ENCODE results near the gene ANGPTL2. TPM values are rescaled to one million over a fixed set of nuclear protein-coding genes. Genes with fewer than 3 reads are reported as not detected.

Gene ANGPTL2
- total and polyA plus RNA-seq, 9 of the 15 experiments (the other 6 are each of a cell fraction or from before 2014, with no cell fraction given) = not detected

GRCh38 chr9:127159949-127160610 is 37.6 kb upstream of the ANGPTL2 start:
- H3K4me1 ChIP-seq (replicated peaks in 1 of 2; ENCODE audit: control insufficient read depth in 2 of 2, insufficient read depth in 2 of 2, low read length in 2 of 2) = peaks cover 0 to 2% of the 10 kb centered on the region in 2 experiments; a peak in 2 of 5 replicates
- FAIRE-seq (no peak), ATAC-seq (peak; percentile 27; the same call in 2 of the 3 replicates), DNase-seq (ENCODE audit: extremely low read depth in 1 of 4, low spot score in 3 of 4) (no peak)
- H3K36me3 ChIP-seq (ENCODE audit: control insufficient read depth, insufficient read depth, low read length) = no peaks in the 10 kb centered on the region
- WGBS (ENCODE audit: insufficient coverage, low coverage, missing lambda C conversion rate) = 31% methylated on average over 9 of the region's 10 CpGs
- no peak overlapping the region for H2AFZ ChIP-seq (ENCODE audit: low read depth, low read length)
- no peak overlapping the region for H3K4me3 ChIP-seq
- H3K4me2 ChIP-seq (ENCODE audit: insufficient read depth, low read length) = no peak overlapping the region
- H3K79me2 ChIP-seq (ENCODE audit: control insufficient read depth, insufficient read depth, low read length) = no peaks in the 10 kb centered on the region
- no peaks in the 10 kb centered on the region for H3K9me1 ChIP-seq (ENCODE audit: control insufficient read depth, insufficient read depth, low read length)
- TF ChIP-seq, protein P1, sequence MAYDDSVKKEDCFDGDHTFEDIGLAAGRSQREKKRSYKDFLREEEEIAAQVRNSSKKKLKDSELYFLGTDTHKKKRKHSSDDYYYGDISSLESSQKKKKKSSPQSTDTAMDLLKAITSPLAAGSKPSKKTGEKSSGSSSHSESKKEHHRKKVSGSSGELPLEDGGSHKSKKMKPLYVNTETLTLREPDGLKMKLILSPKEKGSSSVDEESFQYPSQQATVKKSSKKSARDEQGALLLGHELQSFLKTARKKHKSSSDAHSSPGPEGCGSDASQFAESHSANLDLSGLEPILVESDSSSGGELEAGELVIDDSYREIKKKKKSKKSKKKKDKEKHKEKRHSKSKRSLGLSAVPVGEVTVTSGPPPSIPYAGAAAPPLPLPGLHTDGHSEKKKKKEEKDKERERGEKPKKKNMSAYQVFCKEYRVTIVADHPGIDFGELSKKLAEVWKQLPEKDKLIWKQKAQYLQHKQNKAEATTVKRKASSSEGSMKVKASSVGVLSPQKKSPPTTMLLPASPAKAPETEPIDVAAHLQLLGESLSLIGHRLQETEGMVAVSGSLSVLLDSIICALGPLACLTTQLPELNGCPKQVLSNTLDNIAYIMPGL (CRISPR knock-in tag; IDR thresholded peaks at IDR 0.05) = no peak
- TF ChIP-seq, protein P2, sequence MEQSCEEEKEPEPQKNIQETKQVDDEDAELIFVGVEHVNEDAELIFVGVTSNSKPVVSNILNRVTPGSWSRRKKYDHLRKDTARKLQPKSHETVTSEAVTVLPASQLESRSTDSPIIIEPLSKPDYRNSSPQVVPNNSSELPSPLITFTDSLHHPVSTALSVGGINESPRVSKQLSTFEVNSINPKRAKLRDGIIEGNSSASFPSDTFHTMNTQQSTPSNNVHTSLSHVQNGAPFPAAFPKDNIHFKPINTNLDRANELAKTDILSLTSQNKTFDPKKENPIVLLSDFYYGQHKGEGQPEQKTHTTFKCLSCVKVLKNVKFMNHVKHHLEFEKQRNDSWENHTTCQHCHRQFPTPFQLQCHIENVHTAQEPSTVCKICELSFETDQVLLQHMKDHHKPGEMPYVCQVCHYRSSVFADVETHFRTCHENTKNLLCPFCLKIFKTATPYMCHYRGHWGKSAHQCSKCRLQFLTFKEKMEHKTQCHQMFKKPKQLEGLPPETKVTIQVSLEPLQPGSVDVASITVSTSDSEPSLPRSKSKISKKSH (CRISPR knock-in tag; IDR thresholded peaks at IDR 0.05) = no peak
- no peak for TF ChIP-seq NCOR1 (IDR thresholded peaks at IDR 0.05)
- no peak for TF ChIP-seq POLR2B (IDR thresholded peaks at IDR 0.05; ENCODE audit: low read depth, partially characterized antibody)
- no peak for TF ChIP-seq E2F3 (CRISPR knock-in tag; IDR thresholded peaks at IDR 0.05)
- TF ChIP-seq PHB2 (IDR thresholded peaks at IDR 0.05; ENCODE audit: low read depth) = no peak
- TF ChIP-seq, protein P3, sequence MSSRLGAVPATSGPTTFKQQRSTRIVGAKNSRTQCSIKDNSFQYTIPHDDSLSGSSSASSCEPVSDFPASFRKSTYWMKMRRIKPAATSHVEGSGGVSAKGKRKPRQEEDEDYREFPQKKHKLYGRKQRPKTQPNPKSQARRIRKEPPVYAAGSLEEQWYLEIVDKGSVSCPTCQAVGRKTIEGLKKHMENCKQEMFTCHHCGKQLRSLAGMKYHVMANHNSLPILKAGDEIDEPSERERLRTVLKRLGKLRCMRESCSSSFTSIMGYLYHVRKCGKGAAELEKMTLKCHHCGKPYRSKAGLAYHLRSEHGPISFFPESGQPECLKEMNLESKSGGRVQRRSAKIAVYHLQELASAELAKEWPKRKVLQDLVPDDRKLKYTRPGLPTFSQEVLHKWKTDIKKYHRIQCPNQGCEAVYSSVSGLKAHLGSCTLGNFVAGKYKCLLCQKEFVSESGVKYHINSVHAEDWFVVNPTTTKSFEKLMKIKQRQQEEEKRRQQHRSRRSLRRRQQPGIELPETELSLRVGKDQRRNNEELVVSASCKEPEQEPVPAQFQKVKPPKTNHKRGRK (tag; IDR thresholded peaks at IDR 0.05) = no peak
- no peak for TF ChIP-seq MAX (CRISPR knock-in tag; IDR thresholded peaks at IDR 0.05)
- no peak for TF ChIP-seq GABPA (tag; conservative IDR thresholded peaks at IDR 0.05; ENCODE audit: low read depth)
- TF ChIP-seq ZNF740 (CRISPR knock-in tag; IDR thresholded peaks at IDR 0.05) = no peak
- TF ChIP-seq ZNF740 (tag; IDR thresholded peaks at IDR 0.05) = no peak
- no peak for TF ChIP-seq MEF2D (tag; conservative IDR thresholded peaks at IDR 0.05; ENCODE audit: low read depth)
- TF ChIP-seq RBBP5 (IDR thresholded peaks at IDR 0.05; ENCODE audit: borderline replicate concordance, insufficient read depth, low read length, poor library complexity, severe bottlenecking) = no peak
- peaks cover 4% of the 10 kb centered on the region in 2 experiments; a peak in 3 of 5 replicates for H3K27me3 ChIP-seq (ENCODE audit: control insufficient read depth in 2 of 2, insufficient read depth in 2 of 2, low read length in 2 of 2)
- in situ Hi-C loops (cut with MboI) (no loop called here), intact Hi-C loops (cut with micrococcal nuclease) (no loop called here)
- no peaks in the 10 kb centered on the region for H3K9me3 ChIP-seq (replicated peaks; ENCODE audit: control insufficient read depth, insufficient read depth, low read depth, low read length)
- BruUV-seq (replicated peaks) = no TSS peak
- ChIA-PET POLR2A (interaction anchor here (0.6 to 1.6 kb wide), 6 partner anchors 8 to 199 kb away, joined by 3 to 7 read pairs (median 3); no protein-coding TSS in a partner anchor), CTCF (ENCODE audit: low intra/inter-chr PET ratio) (no interaction called here)
- H3K27ac ChIP-seq (ENCODE audit: extremely low read depth, low read depth, low read length) = no peak overlapping the region
- no peaks in the 10 kb centered on the region for H4K20me1 ChIP-seq (replicated peaks; ENCODE audit: control insufficient read depth, insufficient read depth, low read length)
- no peak overlapping the region for H3K9ac ChIP-seq (ENCODE audit: insufficient read depth in 1 of 2, low read depth in 2 of 2, low read length in 2 of 2)

Data from K562 (cell line).